ENCODE measurements around the gene OMD. TPM values are rescaled to one million over a fixed set of nuclear protein-coding genes. Genes with fewer than 3 reads are reported as not detected.

Gene OMD
- total and polyA plus RNA-seq, 2 of the 8 experiments (the other 6 are each of a cell fraction or from before 2014, with no cell fraction given): not detected

GRCh38 chr9:92438900-92439526 lies 14.7 kb upstream of the OMD start:
- CTCF ChIA-PET (ENCODE audit: partially characterized antibody): interaction anchor here (0.9 kb wide), 2 partner anchors 26 to 111 kb away, joined by 3 to 5 read pairs; no protein-coding TSS in a partner anchor
- Histone ChIP-seq H3K27ac (ENCODE audit: low read depth, low read length) (no peak overlapping the region), H3K79me2 (ENCODE audit: control insufficient read depth in 1 of 2, insufficient read depth in 2 of 2, low read length in 2 of 2) (no peaks in the 10 kb centered on the region), H4K20me1 (replicated peaks in 1 of 2; ENCODE audit: control insufficient read depth in 1 of 2, insufficient read depth in 2 of 2, low read length in 2 of 2) (no peaks in the 10 kb centered on the region), H3K4me2 (ENCODE audit: insufficient read depth in 1 of 2, low read depth in 2 of 2, low read length in 2 of 2) (no peak overlapping the region), H2BK5ac (ENCODE audit: low read depth, low read length) (no peak overlapping the region), H4K8ac (ENCODE audit: extremely low read depth, insufficient read depth, low read length) (no peak overlapping the region), H3K9ac (replicated peaks in 1 of 4; ENCODE audit: extremely low read depth in 1 of 4, low read depth in 3 of 4, low read length in 3 of 4) (no peak overlapping the region), H4K91ac (replicated peaks; ENCODE audit: insufficient read length, low read length) (no peak overlapping the region), H3K4me1 (replicated peaks in 1 of 4; ENCODE audit: control insufficient read depth in 3 of 4, insufficient read depth in 4 of 4, low read length in 3 of 4) (no peaks in the 10 kb centered on the region), H2BK12ac (ENCODE audit: low read depth, low read length) (no peak overlapping the region), H3K27me3 (replicated peaks in 1 of 4; ENCODE audit: control insufficient read depth in 3 of 4, extremely low read depth in 1 of 4, insufficient read depth in 3 of 4, low read length in 3 of 4) (no peaks in the 10 kb centered on the region), H3K9me3 (ENCODE audit: insufficient read depth in 2 of 2, low read depth in 1 of 2, low read length in 1 of 2) (no peaks in the 10 kb centered on the region; a peak in 1 of 4 replicates), H3K79me1 (ENCODE audit: low read depth, low read length) (no peaks in the 10 kb centered on the region), H2BK120ac (replicated peaks; ENCODE audit: low read depth, low read length) (no peak overlapping the region), H3K56ac (replicated peaks; ENCODE audit: insufficient read length, low read depth, low read length) (no peak overlapping the region), H3K23me2 (ENCODE audit: low read depth, low read length) (no peaks in the 10 kb centered on the region), H2BK20ac (ENCODE audit: low read length) (no peak overlapping the region), H3K14ac (ENCODE audit: insufficient read length) (no peak overlapping the region), H2BK15ac (ENCODE audit: low read length) (no peak overlapping the region), H3K4ac (replicated peaks; ENCODE audit: insufficient read length, low read depth, low read length) (no peak overlapping the region), H2AFZ (ENCODE audit: low read length) (no peak overlapping the region), H4K5ac (ENCODE audit: insufficient read length, low read depth, low read length) (no peak overlapping the region), H3K4me3 (ENCODE audit: extremely low read depth in 1 of 4, insufficient read depth in 2 of 4, low read depth in 3 of 4, low read length in 4 of 4) (no peak overlapping the region), H3K18ac (ENCODE audit: extremely low read depth, low read length) (no peak overlapping the region), H3K23ac (ENCODE audit: insufficient read length) (no peak overlapping the region), H2AK5ac (ENCODE audit: low read depth, low read length) (no peak overlapping the region), H3K36me3 (ENCODE audit: control insufficient read depth in 2 of 4, insufficient read depth in 4 of 4, low read length in 3 of 4) (no peaks in the 10 kb centered on the region)
- no peak for DNase-seq (ENCODE audit: low read depth in 1 of 2, low spot score in 2 of 2)
- no peak for FAIRE-seq
- TF ChIP-seq RAD21 (IDR thresholded peaks at IDR 0.05 in 1 of 2, conservative IDR thresholded peaks at IDR 0.05 in 1 of 2; ENCODE audit: low read depth in 2 of 2, low read length in 2 of 2): no peak
- POLR2A ChIA-PET (ENCODE audit: partially characterized antibody): interaction anchor here (0.7 kb wide), 1 partner anchor 114 kb away, joined by 3 read pairs; the partner anchor contains the start of genes CENPP and NOL8
- WGBS, 2 experiments (ENCODE audit: extremely low coverage in 1 of 2, insufficient coverage in 1 of 2, insufficient read length in 1 of 2, insufficient replicate concordance in 2 of 2, low coverage in 1 of 2, low lambda C conversion rate in 2 of 2, missing lambda C conversion rate in 1 of 2): 90% methylated on average over 5 of the region's 5 CpGs; no CpG with 5 or more reads in 1 of the 2 experiments

Measured in H1 (cell line).